NCI-H2107 treated with DMSO at 0.1 percent for 48 hours (cell line): ENCODE measurements around the gene ZNF648.
A peak's percentile ranks its signal among the peaks of the same experiment; 100 is the strongest.
"Not testable (repeated sequence)": the region's sequence is repeated elsewhere in the genome, so short reads cannot be mapped to it uniquely, and the experiment has no call there.

Experiments
- DNase-seq: peaks from one replicate; lab custom pipeline; 2025; ENCODE audit not compliant: unreplicated experiment; lab: John Stamatoyannopoulos, UW

Gene ZNF648

GRCh38 chr1:182080040-182080439 lies 18.5 kb upstream of the ZNF648 start:
- no peak for DNase-seq

GRCh38 chr1:182071924-182072323 lies 10.4 kb upstream of the ZNF648 start:
- DNase-seq = no peak

DNA sequence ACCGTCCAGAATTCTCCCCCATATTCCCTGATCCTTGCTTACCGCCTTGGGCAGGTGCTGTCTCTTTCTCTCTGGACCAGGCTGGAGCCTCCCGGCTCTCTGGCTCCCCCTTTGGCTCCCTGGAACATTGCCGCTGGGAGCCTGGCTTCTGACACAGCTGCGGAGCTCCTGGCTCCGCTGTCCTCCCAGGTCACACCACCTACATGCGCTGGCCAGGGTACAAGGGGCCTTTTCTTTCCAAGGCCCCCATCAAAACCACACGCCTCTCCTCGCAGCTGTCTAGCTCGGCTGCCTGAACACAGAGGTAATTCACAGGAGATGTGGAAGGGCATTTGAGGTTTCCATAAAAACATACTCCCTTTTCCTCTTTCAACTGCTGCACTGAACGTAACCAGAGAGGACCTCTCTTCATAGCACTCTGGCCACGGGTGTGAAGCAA lies 7.5 kb upstream of the ZNF648 start:
- DNase-seq = peak; percentile 74

DNA sequence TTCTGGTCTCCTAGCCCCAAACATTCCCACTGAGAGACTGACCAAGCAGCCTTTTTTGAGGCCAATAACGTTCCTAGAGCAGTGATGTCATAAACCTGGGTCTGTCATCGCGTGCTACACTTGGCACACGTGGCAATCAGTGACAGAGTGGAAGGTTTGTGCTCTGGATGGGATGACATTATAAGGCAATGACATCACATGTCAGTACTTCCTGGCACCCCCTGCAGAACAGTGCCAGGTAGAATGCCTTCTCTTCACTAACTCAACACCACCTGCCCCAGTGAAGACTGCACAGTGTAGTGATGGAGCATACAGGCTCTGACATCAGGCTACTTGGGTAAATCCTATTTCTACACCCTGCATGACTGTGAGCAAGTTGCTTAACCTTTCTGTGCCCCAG lies 5.4 kb upstream of the ZNF648 start:
- no peak for DNase-seq

DNA sequence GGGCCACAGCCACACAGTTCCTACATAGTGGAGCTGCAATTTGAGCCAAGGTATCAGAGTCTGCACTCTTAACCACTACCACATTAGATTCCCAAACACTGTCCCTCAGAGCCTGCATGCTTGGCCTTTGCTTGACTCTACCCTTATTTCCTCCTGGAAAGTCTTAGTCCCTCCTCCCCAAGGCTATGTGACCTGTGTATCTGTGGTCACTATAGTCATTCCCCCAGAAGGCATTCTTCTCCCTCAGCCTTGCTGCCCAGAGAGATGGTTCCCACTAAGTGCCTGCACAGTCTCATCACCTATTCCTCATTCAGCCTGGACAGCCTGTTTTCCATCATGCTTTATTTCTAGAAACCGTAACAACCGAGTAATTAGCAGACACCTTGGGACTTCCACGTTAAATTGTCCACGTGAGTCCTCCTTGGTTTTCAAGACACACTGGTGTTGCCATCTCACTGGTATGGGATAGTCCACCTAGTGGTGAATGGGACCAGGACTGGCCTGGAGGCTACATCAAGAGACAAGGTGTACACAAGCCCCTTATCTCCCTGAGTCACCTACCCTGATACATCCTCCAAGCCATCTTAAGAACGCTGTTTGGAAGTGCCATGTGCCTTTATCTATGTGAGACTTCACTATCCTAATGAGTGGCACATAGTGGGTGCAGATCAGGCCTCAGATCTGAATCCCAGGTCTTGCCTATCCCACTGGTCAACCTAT lies 3.8 kb upstream of the ZNF648 start:
- DNase-seq = no peak

GRCh38 chr1:182064611-182065010 lies 3.1 kb upstream of the ZNF648 start:
- no peak for DNase-seq

GRCh38 chr1:182062223-182062622 lies 711 bp upstream of the ZNF648 start:
- DNase-seq = no peak

DNA sequence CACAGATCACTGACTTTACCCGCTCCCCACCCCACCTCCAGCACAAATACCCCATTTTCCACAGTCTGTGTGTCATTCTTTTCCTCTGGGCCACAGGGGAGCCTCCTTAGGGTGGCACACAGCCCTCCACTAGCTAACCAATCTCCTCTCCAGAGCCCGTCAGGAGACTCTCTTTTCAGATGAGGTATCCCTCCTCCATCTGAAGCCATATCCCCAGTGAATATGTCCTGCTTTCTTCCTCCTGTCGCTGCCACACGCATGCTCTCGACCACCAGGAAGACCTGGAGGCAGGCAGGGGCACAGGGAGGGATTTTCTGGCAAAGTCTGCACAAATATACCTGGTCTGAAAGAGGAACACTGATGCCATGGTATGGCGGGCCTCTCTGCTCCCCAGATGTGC lies 635 bp downstream of the ZNF648 start:
- no peak for DNase-seq

DNA sequence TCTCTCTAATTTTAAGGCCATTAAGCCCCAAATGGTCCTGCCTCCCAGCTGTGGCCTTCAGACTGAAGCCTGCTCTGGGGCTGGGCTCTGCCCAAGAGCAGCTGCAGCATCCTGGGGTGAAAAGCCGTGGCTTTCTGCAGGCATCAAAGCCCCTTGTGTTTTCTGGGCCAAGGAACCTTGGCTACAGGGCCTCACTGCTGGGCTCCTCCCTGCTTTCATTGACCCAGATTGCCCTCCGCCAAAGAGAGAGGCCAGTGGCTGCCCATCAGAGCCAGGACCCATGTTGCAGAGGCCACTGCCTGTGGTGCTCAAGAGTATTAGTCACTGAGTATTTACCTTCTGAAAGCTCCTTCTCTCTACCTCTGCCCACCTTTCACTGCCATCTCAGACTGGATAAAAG lies 1.6 kb downstream of the ZNF648 start:
- no peak for DNase-seq

GRCh38 chr1:182056601-182057366 lies 4.7 kb downstream of the ZNF648 start:
- no peak for DNase-seq

GRCh38 chr1:182054698-182055326 lies 6.7 kb downstream of the ZNF648 start:
- DNase-seq = peak; percentile 28

DNA sequence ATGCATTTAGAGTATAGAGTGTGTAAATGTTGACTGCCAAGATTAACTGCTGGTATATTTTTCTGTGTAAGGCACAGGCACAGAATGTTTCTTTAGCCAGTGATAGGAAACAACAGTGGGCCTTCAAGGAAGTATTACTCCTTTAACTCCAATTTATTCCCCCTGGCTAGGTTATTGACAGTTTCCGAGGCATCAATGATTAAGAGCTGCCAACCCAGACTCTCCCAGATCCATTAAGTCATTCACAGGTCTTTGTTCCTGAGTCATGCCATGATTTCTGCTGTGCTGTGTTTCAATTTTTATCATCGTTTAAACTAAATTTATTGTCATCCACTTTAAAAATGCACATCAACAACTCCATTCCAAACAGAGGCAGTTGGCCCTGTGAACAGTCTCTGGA lies 9.2 kb downstream of the ZNF648 start:
- no peak for DNase-seq

DNA sequence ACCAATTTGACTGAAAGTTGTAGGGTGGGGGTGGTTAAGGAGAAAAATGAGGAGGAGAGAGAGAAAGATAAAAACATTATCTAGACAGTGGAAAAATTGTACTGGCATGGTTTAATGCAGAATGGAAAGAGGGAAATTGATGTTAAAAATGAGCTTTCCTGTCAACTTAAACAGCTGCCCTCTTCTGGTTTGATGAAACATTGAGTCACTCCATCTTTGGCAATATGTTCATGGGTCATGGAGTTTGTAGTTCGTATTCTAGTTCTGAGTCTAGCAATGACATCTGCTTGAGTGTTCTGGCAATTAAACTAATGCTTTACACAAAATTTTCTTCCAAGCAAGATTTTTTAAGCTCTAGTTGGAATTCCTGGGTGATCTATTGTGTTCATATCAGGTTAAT lies 9.6 kb downstream of the ZNF648 start:
- DNase-seq = no peak

DNA sequence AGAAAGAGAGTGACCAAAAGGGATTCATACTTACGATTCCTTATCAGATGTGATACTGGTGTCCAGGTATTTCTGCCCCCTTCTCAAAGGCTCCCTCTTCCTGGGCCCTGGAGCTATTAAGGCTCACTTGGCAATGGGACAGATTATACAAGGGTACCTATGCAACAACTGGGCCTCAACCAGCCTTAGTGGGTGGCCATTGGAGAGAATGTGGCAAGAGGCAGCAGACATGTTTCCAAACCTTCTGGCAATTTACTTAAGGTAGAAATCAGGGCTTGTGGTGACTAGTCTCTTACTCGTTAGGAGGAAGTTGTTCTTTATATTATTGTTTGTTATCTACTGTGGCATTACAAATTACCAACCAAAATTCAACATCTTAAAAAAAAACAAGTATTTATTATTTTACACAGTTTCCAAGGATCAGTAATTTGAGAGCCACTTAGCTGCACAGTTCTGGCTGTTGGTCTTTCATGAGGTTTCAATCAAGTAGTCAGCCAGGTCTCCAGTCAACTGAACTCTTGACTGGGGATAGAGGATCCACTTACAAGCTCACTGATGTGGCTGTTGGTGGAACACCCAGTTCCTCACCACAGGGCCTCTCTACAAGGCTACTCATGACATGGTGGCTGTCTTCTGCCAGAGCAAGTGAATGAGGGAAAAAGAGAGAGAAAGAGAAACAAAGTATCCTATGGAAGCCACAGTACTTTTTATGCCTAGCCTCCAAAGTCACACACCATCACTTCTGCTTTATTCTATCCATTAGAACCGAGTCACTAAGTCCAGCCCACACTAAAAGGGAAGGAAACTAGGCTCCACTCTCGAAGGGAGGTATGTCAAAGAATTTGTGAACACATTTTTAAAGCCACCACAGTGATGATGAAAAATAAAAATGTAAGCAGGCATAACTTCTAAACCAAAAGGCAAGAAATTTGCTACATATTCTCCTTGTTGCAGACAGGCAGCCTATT lies 10.7 kb downstream of the ZNF648 start:
- DNase-seq = no peak

- DNase-seq = no peak
Measured at GRCh38 chr1:182048562-182048961, 12.9 kb downstream of the ZNF648 start.

- no peak for DNase-seq
Measured at GRCh38 chr1:182046763-182047162, 14.7 kb downstream of the ZNF648 start.

- DNase-seq = not testable (repeated sequence)
Measured at GRCh38 chr1:182045481-182045880, 16.0 kb downstream of the ZNF648 start.

DNA sequence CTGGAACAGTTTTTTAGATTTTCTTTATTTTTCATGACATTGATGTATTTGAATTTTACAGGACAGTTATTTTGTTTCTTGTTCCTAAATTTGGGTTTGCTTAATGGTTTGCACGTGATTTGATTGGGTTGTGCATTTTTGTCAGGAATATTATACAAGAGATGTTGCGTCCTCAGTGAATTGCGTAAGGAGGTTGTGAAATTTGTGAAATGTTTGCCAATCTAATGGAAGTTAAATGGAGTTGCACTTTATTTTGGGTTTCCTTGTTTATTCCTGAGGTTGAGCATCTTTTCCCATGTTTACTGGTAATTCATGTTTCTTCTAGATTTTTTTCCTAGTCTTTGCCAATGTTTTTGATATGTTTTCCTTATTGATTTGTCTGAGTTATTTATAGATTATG lies 19.9 kb downstream of the ZNF648 start:
- no peak for DNase-seq

- no peak for DNase-seq
Measured at GRCh38 chr1:182038220-182038619, 23.3 kb downstream of the ZNF648 start.

GRCh38 chr1:182035097-182035770 lies 26.3 kb downstream of the ZNF648 start:
- DNase-seq = no peak
